Measurements from ENCODE around the gene XYLT1.

The XYLT1 gene

GRCh38 chr16:17105239-17105797, 365.4 kb downstream of the XYLT1 start:
- no peak for TF ChIP-seq CTCF (IDR thresholded peaks at IDR 0.05; ENCODE audit: control insufficient read depth, insufficient read depth, low read depth, low read length, missing control alignments)
- DNase-seq (ENCODE audit: low read depth) = no peak
- H3K4me3 ChIP-seq (ENCODE audit: control insufficient read depth, low read depth, low read length) = no peak overlapping the region

DNA sequence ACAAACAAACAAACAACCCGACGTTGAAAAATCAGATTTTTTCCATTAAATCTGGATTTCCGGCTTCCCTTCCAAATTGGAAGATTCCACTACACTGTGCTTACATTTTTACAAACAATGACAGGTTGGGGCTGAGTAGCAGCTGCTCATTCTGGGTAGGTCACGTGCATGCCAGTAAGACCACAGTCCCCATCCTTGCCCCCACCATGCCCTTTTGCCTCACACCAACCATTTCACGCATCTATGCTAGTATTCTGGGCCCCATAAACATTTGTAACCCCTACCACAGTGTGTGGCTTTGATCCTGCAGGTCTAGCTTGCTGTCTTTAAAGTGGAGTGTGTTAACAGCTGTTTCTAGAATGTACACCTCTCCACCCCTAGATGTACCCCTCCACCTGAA, 366.1 kb downstream of the XYLT1 start:
- no peak for DNase-seq (ENCODE audit: low read depth)
- no peak for TF ChIP-seq CTCF (IDR thresholded peaks at IDR 0.05; ENCODE audit: control insufficient read depth, insufficient read depth, low read depth, low read length, missing control alignments)
- H3K4me3 ChIP-seq (ENCODE audit: control insufficient read depth, low read depth, low read length) = no peak overlapping the region

GRCh38 chr16:17103216-17103615, 367.5 kb downstream of the XYLT1 start:
- no peak for TF ChIP-seq CTCF (IDR thresholded peaks at IDR 0.05; ENCODE audit: control insufficient read depth, insufficient read depth, low read depth, low read length, missing control alignments)
- no peak overlapping the region for H3K4me3 ChIP-seq (ENCODE audit: control insufficient read depth, low read depth, low read length)
- no peak for DNase-seq (ENCODE audit: low read depth)

DNA sequence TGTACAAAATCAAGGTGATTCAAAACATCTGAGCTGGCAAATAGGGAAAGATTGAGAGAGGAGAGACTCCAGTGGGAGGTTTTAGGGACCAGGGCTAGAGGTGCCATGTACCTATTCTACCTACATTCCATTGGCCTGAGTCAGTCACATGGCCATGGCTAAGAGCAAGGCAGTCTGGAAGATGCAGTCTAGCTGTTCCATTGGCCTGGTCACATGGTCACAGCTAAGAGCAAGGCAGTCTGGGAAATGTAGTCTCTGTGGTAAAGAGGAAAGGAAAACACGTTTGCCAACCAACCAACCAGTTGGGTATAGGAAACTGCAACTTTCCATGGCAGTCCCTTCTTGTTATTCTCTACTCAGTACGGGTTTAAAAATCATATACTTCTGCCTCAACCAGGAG, 369.1 kb downstream of the XYLT1 start:
- no peak for TF ChIP-seq CTCF (IDR thresholded peaks at IDR 0.05; ENCODE audit: control insufficient read depth, insufficient read depth, low read depth, low read length, missing control alignments)
- DNase-seq (ENCODE audit: low read depth) = no peak

DNA sequence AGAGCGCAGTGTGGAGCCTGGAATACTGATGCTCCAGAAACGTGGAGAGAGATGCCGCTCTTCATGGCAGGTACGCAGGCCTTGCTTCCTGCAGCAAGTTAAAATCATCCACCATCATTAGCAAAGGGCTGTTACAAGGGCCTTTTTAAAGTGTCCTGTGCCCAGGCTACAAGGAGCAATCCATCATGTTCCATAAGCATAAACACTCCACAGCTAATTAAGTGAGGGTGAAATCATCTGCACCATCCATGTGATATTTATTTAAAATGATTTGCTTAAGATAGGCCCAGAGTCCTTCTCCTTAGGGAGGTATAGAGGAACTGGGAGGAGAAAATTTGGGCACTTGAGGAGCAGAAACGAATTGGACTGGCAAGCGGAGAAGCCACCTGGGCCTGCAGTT, 372.1 kb downstream of the XYLT1 start:
- no peak for TF ChIP-seq CTCF (IDR thresholded peaks at IDR 0.05; ENCODE audit: control insufficient read depth, insufficient read depth, low read depth, low read length, missing control alignments)
- DNase-seq (ENCODE audit: low read depth) = no peak
- no peak overlapping the region for H3K4me3 ChIP-seq (ENCODE audit: control insufficient read depth, low read depth, low read length)

More for the DNA sequence above, 369.1 kb downstream of the XYLT1 start:
- H3K4me3 ChIP-seq (ENCODE audit: control insufficient read depth, low read depth, low read length) = no peak overlapping the region

DNA sequence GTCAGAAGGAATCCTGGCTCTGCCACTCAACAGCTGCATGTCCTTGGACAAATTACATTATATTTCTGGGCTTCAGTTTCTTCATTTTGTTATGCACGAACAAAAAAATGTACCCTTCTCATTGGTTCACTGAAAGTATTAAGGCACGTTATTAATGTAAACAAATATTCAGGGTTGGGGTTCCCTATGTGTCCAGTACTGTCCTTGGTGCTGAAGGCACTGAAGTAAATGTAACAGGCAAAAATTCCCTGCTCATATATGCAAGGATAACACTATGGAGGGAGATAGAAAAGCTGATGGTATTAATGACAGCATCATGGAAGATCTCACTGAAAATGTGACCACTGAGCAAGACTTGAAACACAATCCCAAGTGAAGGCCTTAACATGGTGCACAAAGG, 386.6 kb downstream of the XYLT1 start:
- no peak for TF ChIP-seq CTCF (IDR thresholded peaks at IDR 0.05; ENCODE audit: control insufficient read depth, insufficient read depth, low read depth, low read length, missing control alignments)
- DNase-seq (ENCODE audit: low read depth) = no peak
- H3K4me3 ChIP-seq (ENCODE audit: control insufficient read depth, low read depth, low read length) = no peak overlapping the region

DNA sequence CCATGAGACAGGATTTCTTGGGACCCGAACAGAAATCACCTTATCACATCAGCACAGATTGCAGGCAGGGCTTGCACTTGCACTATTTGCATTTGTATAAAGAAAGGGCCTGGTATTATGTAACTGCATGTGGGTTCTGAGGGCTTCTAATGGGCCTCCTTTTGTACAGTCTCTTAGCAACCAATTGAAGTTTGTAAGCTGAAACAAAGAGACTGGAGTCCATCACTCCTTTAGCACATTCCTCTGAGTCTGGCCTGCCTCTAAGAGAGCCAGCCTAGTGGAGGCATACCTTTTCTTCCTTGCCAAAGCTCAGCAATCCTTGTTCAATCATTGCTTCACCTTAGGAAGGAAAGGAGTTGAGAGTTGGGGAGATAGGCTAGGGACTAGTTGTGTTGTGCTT, 387.1 kb downstream of the XYLT1 start:
- no peak for TF ChIP-seq CTCF (IDR thresholded peaks at IDR 0.05; ENCODE audit: control insufficient read depth, insufficient read depth, low read depth, low read length, missing control alignments)
- H3K4me3 ChIP-seq (ENCODE audit: control insufficient read depth, low read depth, low read length) = no peak overlapping the region
- no peak for DNase-seq (ENCODE audit: low read depth)
